HL-60 (cell line): ENCODE data around the gene AZU1.

Experiments used
- DNase-seq, 2 experiments: peaks; one replicate each; pipeline ENCODE4 v3.0.0-alpha.2; 2010 to 2020; ENCODE audit warnings: low read depth in 1 of 2, low spot score in 1 of 2
- H3K27ac ChIP-seq: fragments of 250-450 bp; sonication (Bioruptor Pico); replicated peaks from 2 replicates; pipeline ENCODE4 v1.5.1; 2020; ENCODE audit warnings: mild to moderate bottlenecking, moderate library complexity
- H3K27me3 ChIP-seq: fragments of 250-450 bp; sonication (Bioruptor Pico); 2 replicates; pipeline ENCODE4 v1.5.1; 2021; ENCODE audit warnings: mild to moderate bottlenecking, moderate library complexity; ENCODE audit not compliant: insufficient read depth, poor library complexity, severe bottlenecking
- H3K4me3 ChIP-seq: replicated peaks from 2 replicates; pipeline ENCODE4 v1.5.1; 2011; ENCODE audit warnings: mild to moderate bottlenecking, control low read depth, low read length; ENCODE audit not compliant: insufficient read depth
- GABPA ChIP-seq: IDR thresholded peaks from 2 replicates; pipeline ENCODE4 v1.6.1; 2012; ENCODE audit warnings: low read depth
- POLR2AphosphoS5 ChIP-seq: IDR thresholded peaks from 2 replicates; pipeline ENCODE4 v1.6.1; 2012; ENCODE audit warnings: low read depth
- SPI1 ChIP-seq: IDR thresholded peaks from 2 replicates; pipeline ENCODE4 v1.6.1; 2012; ENCODE audit warnings: low read depth, mild to moderate bottlenecking, borderline replicate concordance
- TF ChIP-seq, protein P1 (sequence below): IDR thresholded peaks from one replicate; pipeline ENCODE4 v1.5.1; 2011; ENCODE audit warnings: low read length, control low read depth, inconsistent platforms; ENCODE audit not compliant: insufficient read depth
- TF ChIP-seq, protein P2 (sequence below): IDR thresholded peaks from 2 replicates; pipeline ENCODE4 v1.6.1; 2012; ENCODE audit warnings: low read depth; ENCODE audit not compliant: insufficient replicate concordance

The AZU1 gene

DNA sequence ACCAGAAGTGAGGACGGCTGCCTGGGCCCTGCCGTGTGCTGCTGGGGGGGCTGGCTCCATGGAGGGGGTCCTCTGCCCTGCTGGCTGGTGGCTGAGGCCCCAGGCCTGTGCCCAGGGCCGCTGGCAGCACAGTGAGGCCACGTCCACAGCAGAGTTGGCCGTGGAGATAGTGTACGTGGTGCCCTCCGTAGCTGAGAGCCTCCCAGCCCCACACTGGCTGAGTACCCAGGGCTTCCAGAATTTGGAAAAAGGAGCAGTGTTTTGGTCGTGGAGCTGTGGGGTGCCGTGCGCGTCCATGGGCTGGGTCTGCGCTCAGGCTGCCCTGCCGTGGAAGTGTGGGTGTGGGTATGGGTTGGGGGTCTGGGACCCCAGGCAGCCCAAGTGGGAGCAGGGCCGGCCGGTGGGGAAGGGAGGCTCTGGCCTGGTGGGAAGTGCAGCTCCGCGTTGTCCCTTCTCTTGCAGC lies 24.5 kb upstream of the AZU1 start:
- TF ChIP-seq GABPA (no peak), POLR2AphosphoS5 (peak; percentile 9; the same call in 1 of the 2 replicates)
- DNase-seq = no peak
- no peaks in the 10 kb centered on the region for H3K27me3 ChIP-seq
- H3K4me3 ChIP-seq = no peak overlapping the region
- H3K27ac ChIP-seq = peak overlapping the region; percentile 95

DNA sequence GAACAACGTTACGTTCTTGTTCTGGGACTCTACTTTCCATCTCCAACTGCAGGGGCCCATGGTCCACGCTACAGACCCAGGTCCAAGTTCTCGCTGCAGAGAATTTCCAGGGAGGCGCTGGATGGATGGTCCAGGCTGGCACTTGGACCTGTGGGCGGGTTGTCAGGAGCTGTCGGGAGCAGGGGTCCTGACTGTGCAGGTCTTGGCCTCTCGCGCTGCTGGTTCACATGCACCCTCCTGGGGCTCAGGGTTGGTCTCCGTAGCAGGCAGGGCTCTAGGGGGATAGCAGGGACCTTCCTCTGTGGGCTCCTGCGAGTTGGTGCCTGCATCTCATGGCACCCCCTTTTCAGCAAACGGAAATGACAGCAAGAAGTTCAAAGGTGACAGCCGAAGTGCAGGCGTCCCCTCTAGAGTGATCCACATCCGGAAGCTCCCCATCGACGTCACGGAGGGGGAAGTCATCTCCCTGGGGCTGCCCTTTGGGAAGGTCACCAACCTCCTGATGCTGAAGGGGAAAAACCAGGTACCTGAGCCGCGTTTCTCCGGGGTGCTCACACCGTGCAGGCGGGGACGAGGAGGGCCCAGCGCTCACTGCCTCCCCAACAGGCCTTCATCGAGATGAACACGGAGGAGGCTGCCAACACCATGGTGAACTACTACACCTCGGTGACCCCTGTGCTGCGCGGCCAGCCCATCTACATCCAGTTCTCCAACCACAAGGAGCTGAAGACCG lies 23.8 kb upstream of the AZU1 start:
- Histone ChIP-seq H3K4me3 (no peak overlapping the region), H3K27ac (no peak overlapping the region), H3K27me3 (no peaks in the 10 kb centered on the region)
- TF ChIP-seq, protein P1, sequence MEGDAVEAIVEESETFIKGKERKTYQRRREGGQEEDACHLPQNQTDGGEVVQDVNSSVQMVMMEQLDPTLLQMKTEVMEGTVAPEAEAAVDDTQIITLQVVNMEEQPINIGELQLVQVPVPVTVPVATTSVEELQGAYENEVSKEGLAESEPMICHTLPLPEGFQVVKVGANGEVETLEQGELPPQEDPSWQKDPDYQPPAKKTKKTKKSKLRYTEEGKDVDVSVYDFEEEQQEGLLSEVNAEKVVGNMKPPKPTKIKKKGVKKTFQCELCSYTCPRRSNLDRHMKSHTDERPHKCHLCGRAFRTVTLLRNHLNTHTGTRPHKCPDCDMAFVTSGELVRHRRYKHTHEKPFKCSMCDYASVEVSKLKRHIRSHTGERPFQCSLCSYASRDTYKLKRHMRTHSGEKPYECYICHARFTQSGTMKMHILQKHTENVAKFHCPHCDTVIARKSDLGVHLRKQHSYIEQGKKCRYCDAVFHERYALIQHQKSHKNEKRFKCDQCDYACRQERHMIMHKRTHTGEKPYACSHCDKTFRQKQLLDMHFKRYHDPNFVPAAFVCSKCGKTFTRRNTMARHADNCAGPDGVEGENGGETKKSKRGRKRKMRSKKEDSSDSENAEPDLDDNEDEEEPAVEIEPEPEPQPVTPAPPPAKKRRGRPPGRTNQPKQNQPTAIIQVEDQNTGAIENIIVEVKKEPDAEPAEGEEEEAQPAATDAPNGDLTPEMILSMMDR = no peak
- DNase-seq = peak in 1 of 2 experiments; percentile 45

DNA sequence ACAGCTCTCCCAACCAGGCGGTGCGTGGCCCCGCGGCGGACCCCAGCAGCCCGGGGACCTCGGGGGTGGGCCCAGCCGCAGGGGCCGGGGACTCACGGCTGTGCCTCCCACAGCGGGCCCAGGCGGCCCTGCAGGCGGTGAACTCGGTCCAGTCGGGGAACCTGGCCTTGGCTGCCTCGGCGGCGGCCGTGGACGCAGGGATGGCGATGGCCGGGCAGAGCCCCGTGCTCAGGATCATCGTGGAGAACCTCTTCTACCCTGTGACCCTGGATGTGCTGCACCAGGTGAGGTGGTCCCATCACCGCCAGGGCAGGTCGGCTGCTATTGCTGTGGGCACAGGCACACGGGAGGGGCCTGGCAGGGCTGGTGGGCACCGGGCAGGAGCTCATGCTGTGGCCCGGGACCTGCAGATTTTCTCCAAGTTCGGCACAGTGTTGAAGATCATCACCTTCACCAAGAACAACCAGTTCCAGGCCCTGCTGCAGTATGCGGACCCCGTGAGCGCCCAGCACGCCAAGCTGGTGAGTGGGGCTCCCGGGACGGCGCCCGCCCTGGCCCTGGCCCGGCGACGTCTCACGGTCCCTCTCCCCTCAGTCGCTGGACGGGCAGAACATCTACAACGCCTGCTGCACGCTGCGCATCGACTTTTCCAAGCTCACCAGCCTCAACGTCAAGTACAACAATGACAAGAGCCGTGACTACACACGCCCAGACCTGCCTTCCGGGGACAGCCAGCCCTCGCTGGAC lies 23.0 kb upstream of the AZU1 start:
- TF ChIP-seq, protein P1 = no peak
- TF ChIP-seq GABPA = no peak
- TF ChIP-seq, protein P2, sequence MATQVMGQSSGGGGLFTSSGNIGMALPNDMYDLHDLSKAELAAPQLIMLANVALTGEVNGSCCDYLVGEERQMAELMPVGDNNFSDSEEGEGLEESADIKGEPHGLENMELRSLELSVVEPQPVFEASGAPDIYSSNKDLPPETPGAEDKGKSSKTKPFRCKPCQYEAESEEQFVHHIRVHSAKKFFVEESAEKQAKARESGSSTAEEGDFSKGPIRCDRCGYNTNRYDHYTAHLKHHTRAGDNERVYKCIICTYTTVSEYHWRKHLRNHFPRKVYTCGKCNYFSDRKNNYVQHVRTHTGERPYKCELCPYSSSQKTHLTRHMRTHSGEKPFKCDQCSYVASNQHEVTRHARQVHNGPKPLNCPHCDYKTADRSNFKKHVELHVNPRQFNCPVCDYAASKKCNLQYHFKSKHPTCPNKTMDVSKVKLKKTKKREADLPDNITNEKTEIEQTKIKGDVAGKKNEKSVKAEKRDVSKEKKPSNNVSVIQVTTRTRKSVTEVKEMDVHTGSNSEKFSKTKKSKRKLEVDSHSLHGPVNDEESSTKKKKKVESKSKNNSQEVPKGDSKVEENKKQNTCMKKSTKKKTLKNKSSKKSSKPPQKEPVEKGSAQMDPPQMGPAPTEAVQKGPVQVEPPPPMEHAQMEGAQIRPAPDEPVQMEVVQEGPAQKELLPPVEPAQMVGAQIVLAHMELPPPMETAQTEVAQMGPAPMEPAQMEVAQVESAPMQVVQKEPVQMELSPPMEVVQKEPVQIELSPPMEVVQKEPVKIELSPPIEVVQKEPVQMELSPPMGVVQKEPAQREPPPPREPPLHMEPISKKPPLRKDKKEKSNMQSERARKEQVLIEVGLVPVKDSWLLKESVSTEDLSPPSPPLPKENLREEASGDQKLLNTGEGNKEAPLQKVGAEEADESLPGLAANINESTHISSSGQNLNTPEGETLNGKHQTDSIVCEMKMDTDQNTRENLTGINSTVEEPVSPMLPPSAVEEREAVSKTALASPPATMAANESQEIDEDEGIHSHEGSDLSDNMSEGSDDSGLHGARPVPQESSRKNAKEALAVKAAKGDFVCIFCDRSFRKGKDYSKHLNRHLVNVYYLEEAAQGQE = no peak
- TF ChIP-seq SPI1 = no peak
- TF ChIP-seq POLR2AphosphoS5 = 0 out of 2 replicates have a peak, but pooled peaks have one; percentile 31
- no peaks in the 10 kb centered on the region for H3K27me3 ChIP-seq
- peak in 1 of 2 experiments; percentile 36 for DNase-seq
- no peak overlapping the region for H3K27ac ChIP-seq
- H3K4me3 ChIP-seq = no peak overlapping the region

DNA sequence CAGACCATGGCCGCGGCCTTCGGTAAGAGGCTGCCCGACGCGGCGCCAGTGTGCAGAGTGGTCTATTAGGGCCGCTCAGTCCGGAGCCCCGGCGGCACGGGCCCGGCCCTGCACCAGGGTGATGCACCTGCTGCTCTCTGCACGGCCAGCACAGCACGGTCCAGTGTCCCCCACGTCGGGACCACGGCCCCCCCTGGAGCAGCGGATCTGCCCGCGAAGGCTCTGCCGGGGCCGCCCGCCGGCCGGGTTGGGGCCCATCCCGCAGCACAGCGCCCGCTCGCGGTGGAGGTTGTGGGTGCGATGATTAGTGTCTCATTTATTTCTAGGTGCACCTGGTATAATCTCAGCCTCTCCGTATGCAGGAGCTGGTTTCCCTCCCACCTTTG lies 22.5 kb upstream of the AZU1 start:
- peak in 1 of 2 experiments; percentile 59 for DNase-seq
- TF ChIP-seq POLR2AphosphoS5 (peak; percentile 9; the same call in 1 of the 2 replicates), SPI1 (no peak)
- Histone ChIP-seq H3K27ac (no peak overlapping the region), H3K4me3 (no peak overlapping the region), H3K27me3 (no peaks in the 10 kb centered on the region)

DNA sequence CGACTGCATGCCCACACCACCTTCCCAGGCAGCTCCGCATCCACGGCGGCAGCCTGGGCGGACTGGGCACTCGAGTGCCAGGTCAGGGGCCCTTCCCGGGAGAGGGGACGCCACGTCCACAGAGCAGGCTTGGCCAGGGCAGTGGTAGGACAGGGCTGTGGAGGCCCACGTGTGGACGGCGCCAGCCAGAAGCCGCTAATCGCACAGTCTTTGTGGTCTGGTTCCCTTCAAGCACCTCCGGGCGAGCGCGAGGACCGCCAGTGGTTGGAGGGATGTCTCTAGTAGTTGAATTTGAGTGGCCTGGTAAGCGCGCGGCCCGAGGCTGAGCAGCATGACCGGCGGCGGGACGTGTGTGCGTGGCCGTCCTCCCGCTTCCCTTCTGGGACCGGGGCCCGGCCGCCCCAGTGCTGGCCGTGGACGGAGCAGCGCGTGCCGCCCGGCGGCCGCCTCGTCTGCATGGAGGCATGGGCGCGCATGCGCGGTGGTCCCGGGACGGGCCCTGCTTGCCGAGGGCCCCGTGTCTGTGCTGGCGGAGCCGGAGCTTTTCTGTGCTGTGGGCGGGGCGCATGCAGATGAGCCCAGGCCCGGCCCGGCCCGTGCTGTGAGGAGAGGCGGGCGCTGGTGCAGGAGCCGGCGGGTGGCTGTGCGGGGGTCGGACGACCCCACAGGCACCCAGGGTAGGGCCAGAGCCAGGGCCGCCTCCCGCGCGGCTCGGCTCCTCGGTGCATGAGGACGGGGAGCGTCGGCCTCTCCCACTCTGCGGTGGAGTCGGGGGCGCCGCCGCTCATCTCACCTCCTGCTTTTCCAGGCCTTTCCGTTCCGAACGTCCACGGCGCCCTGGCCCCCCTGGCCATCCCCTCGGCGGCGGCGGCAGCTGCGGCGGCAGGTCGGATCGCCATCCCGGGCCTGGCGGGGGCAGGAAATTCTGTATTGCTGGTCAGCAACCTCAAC lies 21.8 kb upstream of the AZU1 start:
- no peak; the same call in 1 of the 2 replicates for TF ChIP-seq POLR2AphosphoS5
- no peak for TF ChIP-seq GABPA
- TF ChIP-seq, protein P1 = no peak
- no peak for TF ChIP-seq SPI1
- TF ChIP-seq, protein P2 = no peak
- H3K4me3 ChIP-seq = no peak overlapping the region
- DNase-seq = peak in 1 of 2 experiments; percentile 63
- no peak overlapping the region for H3K27ac ChIP-seq
- H3K27me3 ChIP-seq = no peaks in the 10 kb centered on the region
